G401.6 (cell line): ENCODE data around the gene KRT76.

Experiments
- FAIRE-seq: peaks from 2 replicates; lab custom pipeline; 2012; peaks lifted over from hg19 to GRCh38; lab: Jason Lieb, UNC

KRT76 gene

DNA sequence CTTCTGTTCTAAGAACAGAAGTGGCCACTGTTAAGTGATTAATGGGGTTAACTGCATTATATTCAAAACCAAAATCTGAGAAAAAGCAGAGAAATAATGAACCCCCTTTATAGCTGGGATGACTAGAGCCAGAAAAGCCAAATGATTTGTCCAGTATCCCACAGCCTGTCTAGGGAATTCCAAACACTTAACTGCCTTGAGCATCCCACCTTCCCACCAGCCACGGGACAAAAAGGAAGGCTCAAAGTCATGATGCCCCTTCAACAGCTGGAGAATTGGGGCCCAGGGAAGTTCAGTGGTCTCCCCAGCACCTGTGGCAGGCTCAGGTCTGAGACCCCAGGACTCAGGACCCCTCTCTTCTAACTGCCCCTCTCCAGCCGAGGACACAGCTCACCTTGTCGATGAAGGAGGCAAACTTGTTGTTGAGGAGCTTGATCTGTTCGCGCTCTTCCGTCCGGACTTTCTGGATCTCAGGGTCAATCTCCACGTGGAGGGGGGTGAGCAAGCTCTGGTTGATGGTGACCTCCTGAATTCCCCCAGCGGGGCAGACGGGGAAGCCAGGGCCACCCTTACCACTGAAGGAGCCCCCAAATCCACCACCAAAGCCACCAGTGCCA, 36.2 kb upstream of the KRT76 start:
- FAIRE-seq = no peak

DNA sequence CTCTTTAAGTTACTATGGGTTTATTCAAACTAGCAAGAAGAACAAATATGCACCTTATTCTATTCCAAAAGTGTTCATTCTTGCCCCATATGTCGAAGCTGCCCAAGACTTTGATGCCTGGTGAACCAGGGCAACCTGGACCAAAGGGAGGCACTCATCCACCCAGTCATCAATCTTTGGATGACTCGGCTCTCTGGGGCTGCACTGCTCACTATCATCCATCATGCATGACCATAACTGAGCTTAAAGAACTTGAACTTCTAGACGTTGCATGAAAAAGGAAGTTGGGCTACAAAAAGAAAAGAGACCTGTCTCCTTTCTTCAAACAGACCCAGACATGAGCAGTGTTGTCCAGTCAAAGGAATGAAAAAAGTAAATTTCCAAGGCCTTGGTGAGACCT, 35.6 kb upstream of the KRT76 start:
- no peak for FAIRE-seq

GRCh38 chr12:52812073-52812400, 34.9 kb upstream of the KRT76 start:
- no peak for FAIRE-seq

GRCh38 chr12:52811191-52812072, 34.3 kb upstream of the KRT76 start:
- no peak for FAIRE-seq

- FAIRE-seq = no peak
Observed at GRCh38 chr12:52810554-52810953, 33.4 kb upstream of the KRT76 start.

DNA sequence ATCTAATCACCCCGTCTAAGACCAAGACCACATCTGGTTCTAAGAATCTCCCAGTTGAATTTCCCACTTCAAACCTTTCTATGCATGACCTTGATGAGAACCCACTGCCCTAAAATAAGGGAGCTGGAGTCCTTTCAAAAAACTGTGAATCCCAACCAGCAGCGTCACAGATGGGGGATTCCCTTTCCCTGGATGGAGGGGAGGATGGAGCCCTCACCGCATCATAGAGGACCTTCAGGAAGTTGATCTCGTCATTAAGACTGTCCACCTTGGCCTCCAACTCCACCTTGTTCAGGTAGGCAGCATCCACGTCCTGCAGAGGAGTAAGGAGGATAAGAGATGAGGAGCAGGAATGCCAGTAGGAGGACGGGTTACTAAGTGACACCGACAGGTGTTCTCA, 32.0 kb upstream of the KRT76 start:
- FAIRE-seq = no peak

DNA sequence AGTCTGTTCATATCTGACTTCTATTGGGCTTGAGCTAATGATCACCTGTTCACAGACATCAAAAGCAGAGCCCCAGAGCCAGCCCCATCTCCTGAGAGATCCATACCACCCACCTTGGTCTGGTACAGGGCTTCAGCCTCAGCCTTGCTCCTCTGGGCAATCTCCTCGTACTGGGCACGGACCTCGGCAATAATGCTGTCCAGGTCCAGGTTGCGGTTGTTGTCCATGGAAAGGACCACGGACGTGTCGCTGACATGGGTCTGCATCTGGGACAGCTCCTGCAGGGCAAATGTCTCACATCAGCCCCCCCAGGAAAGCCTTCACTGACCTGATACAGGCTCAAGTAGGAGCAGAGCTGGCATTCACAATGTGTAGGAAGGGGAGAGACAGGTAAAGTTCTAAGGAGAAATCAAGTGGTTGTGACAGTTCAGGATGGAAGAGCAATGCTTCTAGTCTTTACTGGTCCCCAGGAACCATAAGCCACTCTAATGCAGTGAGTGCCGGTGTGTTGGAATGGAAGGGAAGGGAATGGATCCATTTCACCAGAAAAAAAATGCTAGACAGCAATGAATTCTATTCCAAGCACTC, 31.5 kb upstream of the KRT76 start:
- no peak for FAIRE-seq

- no peak for FAIRE-seq
Observed at GRCh38 chr12:52807544-52808470, 30.7 kb upstream of the KRT76 start.

DNA sequence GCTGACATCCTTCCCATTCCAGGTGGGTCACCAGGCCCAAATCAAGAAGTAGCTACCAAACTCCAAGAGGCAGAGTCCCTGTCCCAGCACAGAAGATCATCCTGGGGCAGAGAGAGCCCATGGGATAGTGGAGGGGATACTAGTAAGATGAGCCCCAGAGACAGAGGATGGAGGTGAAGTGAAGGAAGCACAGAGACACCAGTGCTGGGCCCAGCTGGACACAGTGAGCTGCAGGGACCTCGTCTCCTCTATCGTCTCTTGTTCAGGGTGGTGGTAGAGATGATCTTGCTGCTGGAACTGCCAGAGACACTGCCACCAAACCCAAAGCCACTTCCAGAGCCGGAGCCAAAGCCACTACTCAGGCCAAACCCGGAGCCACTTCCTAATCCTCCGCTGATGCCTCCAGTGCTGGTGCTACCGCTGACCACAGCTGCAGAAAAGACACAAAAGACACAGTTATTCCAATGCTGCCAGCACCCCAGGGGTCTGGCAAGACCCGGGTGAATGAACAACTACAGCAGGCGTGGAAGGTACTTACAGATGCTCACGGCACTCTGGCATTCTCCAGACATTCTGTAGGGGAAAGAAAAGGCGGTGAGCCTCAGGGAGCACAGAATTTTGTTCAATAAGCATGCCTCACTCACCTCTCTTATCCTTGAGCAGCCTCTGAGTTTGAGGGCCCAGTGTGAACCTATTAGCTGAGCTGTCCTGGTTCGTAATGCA, 29.8 kb upstream of the KRT76 start:
- no peak for FAIRE-seq

DNA sequence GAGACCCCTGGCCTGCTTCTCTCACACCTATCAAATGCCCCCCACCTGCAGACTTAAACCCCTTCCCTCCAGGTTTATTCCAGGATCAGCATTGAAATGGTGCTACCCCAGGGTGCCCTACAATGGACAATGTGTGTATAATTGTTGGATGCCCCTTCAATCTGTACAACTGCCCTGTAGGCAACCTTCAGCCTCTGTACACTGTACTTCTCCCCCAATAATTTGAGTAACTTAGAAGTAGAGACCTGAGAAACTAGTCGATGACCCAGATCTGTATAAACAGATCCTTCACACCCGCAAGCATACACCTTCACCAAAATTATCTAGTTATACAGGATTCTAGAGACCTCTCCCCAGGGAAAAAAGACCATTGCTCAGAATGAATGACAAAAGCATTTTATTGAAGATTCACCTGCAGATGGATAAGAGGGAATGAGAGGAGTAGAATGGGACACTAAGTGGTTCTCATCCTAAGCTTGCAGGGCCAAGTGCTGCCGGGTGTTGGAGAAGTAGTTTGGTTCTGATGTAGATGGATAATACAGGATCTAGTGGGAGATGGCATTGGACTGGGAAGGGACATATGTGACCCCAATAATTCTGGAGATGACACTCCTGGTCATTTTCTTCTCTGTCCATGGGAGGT, 29.1 kb upstream of the KRT76 start:
- FAIRE-seq = no peak

- no peak for FAIRE-seq
Observed at GRCh38 chr12:52805739-52806138, 28.6 kb upstream of the KRT76 start.

DNA sequence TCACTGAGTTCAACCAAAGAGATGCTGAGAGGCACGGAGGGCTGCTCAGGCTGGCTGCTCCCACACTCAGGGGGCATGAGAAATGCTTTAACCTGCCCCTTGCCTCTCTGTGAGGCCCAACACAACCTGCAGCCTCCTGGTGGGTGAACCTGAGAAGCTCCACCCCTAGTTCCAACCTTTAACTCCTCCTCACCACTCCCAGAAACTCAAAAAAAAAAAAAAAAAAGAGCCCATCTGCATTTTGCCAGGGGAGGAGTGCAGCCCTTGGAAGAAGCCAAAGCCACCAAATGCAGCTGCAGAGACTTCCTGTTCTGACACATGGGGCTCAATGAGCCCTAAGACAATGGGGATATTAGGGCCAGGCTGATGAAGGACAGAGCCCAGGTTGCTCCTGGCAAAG, 27.9 kb upstream of the KRT76 start:
- no peak for FAIRE-seq

DNA sequence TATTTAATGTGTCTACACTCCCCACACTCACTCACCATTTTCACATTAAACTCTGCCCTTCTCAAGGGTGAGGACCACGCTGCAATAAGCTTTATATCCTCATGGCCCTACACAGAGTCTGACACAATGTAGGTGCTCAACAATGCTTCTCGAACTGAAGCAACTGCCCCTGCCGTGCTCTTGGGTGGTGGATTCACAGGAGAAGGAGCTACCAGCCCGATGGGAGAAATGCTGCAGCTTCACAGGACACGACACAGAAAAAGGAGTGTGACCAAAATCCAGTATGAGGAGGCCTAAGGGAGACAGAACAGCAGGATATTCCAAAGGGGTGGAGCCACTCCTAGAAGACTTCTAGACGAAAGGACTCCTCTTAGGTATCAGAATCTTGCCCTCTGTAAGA, 25.3 kb upstream of the KRT76 start:
- FAIRE-seq = no peak

GRCh38 chr12:52801773-52802172, 24.6 kb upstream of the KRT76 start:
- FAIRE-seq = no peak

DNA sequence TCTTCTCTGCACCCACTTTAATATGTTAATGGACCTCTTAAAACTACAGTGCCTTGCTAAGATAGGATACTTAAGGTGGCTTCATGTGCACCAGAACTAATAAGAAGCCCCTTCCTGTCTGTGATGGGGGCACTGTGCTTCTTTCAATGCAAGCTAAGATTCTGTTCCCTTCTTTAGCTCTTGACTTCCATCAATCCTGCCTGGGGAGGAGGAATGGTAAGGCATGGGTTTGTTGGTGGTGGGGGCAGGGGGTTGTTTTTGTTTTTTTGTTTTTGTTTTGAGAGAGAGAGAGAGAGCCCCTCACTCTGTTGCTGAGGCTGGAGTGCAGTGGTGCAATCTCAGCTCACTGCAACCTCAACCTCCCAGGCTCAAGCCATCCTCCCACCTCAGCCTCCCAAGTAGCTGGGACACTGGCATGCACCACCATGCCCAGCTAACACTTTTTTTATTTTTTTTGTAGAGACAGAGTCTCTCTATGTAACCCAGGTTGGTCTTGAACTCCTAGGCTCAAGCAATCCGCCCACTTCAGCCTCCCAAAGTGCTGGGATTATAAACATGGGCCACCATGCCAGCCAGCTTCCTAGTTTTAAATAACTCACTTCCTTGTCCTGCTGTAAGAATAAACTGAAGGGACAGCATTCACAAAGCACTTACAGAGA, 23.2 kb upstream of the KRT76 start:
- no peak for FAIRE-seq

DNA sequence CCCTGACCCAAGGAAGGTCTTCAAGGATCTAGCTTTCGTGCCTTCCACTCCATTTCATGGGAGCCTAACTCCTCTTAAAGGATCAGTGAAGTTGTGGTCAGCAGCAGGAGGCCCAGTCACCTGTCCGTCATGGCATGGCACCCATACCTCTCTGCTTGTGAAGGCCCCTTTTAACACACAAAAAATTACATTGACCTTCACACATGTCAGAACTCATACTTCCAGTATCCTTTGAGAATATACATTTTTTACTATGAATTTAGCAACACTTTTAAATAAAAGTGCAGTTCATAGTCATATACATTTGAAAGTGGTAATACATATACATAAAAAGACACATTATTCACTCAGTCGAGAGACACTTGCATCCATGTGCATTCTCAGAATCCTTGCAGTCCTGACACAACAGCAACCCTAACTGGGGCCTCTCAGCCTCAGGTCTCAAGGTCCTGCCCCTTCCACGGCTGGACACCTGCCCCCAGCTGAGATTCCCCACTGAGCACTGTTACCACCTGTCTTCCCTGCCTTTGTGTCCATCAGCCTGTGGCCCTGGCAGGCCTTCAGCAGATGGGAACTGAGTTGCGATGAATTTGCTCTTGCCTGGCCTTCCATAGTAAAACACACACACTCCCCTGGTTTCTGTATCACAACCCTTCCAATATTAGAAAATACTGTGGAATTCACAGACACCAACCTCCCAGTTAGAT, 22.5 kb upstream of the KRT76 start:
- FAIRE-seq = no peak

DNA sequence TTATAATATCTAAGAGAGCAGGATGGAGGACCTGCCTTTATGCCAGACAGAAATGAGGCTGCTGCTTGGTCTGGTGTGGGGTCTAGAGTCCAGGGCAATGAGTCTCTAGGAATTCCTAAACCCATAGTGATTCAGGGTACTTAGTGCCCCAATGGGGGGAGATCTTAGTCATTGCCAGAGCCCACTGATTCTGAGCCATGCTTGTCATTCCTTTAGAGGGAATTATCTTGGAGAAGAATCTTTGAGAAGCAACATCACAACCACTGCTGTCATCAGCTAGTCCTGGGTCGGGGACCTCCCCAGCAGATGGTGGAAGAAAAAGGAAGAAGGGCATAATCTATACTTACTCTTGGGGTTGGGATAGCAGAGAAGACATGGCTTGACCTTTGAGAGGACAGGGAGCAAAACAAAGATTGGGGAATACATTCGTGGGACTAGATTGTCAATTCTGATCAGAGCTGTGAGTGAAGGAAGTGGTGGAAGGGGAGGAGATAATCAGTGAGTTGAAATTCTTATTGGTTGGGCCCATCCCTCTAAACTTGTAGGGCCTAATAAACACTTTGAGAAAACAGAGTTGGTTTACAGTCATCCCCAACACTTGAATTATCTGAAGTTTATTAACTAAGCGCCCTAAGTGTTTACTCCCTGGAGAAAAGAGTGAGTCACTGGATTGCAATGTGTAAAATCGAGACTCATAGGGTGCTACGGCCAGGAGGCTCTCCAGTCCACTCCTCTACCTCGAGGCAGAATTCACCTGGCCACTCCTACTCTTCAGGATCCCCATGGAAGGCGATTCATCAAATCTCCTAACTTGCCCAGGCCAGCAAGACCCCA, 21.7 kb upstream of the KRT76 start:
- no peak for FAIRE-seq

DNA sequence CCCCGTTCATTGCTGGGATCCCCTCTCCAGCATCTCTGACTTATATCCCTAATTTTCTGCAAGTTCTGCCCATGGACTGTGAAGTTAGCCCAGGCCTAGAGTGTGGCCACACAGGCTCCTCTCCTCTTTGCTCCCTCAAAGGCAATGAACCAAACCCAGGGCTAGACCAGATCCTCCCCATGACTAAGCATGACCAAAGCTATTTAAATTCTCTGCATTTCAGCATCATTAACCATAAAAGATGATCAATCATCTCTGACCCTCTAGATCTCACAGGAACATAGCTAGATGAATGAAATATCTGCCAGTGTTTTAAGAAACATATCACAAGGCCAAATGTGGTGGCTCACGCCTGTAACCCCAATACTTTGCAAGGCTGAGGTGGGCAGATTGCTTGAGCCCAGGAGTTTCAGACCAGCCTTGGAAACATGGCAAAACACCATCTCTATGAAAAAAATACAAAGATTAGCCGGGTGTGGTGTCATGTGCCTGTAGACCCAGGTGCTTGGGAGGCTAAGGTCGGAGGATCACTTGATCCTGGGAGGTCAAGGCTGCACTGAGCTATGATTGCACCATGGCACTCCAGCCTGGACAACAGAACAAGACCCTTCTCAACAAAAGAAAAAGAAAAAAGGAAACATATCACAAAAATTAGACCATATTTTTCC, 21.0 kb upstream of the KRT76 start:
- no peak for FAIRE-seq

DNA sequence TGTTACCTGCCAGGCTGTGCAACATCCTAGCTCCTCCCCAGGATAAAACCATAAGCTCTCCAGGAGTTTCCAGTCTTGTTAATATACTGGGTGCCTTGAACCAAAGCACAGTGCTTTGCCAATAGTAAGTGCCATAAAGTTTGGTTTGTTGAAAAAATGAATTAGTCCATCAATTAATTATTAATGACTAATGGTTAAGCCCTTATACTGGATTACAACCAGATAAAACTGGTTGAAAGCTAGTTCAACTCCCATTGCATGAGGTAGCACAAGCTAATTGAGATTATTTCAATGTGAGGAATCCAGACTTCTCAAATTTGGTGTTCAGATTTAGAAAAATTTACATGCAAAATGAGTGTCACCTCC, 20.4 kb upstream of the KRT76 start:
- no peak for FAIRE-seq
